ENCODE results near the gene NEAT1.

The NEAT1 gene

DNA sequence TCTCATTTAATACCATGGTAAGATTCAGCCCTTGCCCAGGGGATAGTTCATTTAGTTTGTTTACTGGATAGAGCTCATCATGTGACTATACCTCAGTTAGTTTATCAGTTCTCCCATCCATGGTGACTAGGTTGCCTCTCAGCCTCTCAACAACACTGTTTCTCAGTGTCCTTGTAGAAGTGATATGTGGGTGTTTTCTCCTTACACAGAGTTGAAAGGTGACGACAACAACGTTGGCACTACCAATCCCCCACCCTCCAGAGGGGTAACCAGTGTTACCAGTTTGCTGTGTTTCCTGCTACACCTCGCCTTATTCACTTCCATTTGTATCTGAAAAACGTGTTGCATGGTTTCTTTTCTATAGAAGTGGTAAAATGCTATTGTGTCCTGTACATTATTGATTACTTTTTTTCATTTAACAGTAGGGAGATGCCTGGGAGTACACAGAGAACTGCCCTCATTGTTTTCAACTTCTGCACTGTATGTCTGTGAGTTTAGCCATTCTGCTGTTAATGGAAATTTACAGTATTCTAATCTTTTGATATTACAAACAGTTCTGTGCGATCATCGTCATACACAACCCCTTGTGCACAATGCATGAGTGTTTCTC, 11.6 kb downstream of the NEAT1 start:
- no peak for DNase-seq (ENCODE audit: low spot score)

DNA sequence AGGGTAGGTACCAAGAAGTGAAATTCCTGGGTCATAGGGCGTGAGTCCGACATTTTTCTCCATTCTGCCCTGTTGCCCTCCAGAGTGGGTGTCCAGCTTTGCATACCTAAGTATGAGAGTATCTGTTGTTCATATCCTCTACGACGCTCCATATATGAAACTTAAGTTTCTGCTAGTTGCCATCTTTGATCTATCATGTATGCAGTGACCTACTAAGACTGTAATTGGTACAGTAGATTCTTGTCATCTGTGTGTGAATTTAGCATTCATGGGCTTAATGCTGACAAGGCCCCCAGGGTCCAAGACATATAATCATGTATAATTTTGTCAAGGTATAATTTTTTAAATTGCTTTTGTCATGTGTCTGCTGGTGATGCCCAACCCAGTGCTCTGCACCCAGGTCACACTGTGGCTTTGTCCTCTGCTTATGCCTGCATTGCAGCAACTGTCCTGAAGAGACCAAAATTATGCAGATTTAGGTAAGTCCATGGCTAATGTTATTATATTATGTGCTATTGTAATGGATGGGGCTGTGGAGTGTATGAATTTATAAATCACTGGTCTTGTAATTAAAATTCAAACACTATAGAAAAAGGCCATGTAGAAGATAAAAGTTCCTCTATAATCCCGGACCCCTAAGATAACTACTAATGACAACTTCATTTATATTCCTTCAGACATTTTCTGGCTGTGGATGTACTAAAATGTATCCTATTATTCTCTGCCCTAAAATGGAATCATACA, 12.2 kb downstream of the NEAT1 start:
- no peak for DNase-seq (ENCODE audit: low spot score)

DNA sequence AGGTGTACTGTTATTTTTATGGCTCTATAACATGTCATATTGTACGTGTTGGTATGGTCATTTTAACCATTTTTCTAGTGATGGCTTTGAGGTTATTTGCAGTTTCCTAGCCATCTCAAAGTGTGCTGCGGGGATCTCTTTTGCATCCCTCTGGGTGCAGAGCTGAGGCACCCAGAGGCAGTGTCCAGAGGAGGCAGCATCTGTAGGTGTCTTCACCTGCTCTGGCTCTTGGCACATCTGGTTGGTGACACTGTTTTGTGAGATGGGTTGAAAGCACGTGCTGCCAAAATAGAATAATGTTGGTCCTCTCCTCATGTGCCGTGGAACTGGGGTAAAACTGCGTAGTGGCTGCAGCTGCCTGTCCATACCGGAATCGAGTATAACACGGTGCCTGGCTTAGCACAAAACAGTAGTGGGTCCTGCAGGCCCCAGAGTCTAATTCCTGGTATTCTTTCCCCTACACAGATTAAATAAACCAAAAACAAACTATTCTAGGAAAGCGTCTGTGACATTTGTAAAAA, 12.9 kb downstream of the NEAT1 start:
- no peak for DNase-seq (ENCODE audit: low spot score)

DNA sequence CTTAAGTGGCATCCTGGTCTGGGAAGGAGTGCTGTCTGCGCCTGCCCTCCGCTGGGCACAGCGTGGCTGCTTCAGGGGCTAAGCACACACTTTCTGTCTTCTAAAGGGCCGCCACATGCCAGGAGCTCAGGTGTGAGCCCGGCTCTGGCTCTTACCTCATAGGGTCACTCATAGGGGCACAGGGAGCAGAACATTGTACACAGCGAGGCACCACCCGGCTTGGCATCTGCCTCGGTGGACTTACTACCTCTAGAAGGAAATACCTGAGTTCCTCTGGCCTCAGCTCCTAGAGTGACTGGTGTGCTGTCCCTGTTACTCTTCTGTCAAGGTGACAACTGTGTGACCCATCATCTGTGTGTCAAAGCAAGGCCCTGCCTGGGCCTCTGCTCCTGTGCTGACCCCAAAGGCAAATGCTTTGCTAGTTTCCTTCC, 13.4 kb downstream of the NEAT1 start:
- DNase-seq (ENCODE audit: low spot score) = no peak

DNA sequence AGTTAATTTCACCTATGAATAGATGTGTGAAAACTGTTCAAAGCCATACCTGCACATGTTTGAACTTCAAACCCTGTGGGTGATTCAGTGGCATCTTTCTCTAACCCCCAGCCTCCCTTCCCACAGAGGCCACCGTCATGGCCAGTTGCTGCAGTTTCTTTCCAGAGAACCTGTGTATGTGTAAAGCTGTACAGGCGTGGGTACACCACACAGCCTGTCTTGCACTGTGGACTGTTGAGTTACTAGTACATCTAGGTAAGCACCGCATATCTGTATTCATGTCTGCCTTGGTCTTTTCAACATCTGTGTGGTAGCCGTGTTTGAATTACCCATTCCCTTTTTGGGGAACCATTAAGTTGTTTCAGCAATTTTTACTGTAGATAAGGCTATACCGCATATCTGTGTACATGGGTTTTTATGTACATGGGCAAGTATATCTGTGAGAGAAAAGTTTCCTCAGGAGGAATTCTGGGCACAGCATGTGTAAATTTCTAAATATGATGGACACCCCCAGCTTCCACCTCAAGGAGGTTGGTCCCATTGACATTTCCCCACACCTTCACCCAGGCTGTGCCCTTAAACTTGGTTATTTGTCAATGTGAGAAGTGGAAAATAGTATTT, 13.9 kb downstream of the NEAT1 start:
- no peak for DNase-seq (ENCODE audit: low spot score)

DNA sequence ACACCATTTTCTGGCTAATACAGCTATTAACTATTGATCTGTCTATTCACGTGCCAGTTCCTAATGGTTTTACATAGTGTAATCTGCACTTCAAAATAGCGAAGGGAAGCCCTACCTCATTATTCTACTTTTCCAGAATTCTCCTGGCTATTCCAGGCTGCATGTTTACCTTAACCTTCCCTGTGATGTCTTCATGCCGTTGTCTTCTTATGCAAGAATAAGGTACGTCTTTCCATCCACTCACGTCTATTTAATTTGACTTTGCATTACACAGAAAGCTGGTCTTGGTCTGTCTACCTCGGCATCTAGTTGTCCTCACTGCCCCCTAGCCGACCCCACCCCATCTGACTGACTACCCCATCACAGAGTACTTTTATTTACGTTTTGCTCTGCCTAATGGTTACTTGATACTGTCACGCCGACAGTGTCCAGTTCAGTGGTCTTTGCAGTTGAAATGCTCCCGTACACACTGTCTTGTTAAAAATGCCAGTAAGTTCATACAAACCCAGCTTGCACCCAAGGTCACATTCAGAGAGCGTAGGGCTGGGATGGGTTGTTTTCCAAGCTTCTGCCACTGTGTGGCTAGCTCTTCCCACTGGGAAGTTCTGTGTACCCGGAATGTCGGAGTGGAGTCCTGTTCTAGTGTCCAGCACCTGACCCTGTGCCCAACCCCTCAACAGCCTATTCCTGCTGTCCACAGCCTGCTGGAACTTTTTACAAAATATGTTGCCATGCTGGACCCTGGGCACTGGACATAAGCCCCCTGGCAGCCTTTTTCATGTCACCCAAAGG, 15.0 kb downstream of the NEAT1 start:
- no peak for DNase-seq (ENCODE audit: low spot score)

DNA sequence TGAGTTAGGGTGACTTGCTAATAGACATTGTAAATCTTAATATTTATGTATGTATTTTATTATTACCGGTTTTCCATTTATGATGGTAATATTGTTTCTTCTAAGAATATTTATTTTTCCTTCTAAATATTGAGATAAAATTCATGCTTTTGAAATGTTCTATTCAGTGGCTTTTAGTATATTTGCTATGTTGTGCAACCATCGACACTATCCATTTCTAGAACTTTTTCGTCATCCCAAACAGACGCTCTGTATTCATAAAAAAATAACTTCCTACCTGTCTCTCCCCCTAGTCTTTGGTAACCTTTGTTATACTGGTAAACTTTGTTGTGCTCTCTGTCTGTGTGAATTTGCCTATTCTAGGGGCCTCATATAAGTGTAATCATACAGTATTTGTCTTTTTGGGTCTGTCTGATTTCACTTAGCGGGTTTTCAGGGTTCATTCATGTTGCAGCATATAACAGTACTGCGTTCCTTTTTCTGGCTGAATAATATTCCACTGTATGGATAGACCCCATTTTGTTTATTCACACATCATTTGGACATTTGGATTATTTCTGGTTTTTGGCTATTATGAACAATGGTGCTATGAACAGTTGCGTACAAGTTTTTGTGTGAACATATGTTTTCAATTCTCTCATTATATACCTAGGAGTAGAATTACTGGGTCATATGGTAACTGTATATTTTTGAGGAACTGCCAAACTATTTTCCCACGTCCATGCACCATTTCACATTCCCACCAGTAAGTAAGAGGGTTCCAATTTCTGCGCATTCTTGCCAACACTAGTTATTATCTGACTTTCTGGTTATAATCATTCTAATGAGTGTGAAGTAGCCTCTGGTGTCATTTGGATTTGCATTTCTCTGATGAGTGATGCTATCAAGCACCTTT, 15.9 kb downstream of the NEAT1 start:
- DNase-seq (ENCODE audit: low spot score) = no peak

DNA sequence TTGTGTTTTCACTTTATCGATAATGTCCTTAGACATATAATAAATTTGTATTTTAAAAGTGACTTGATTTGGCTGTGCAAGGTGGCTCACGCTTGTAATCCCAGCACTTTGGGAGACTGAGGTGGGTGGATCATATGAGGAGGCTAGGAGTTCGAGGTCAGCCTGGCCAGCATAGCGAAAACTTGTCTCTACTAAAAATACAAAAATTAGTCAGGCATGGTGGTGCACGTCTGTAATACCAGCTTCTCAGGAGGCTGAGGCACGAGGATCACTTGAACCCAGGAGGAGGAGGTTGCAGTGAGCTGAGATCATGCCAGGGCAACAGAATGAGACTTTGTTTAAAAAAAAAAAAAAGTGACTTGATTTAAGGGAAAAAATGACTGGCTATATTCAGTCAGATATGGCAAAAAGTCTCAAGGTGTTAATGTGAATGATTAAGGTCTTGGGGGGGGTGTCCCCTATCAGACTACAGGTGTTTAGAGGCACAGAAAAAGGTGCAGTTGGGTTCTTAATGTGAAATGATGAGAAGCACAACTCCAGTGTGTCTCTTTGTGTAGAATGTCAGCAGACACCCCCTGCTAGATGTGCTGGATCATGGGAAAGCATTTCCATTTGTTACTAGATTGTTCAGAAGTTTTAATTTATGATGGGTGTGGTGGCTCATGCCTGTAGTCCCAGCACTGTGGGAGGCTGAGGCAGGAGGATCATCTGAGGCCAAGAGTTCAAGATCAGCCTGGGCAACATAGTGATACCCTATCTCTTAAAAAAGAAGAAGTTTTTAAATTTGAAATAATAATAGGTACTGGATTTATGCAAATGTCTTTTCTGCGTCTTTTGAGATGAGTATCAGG, 17.0 kb downstream of the NEAT1 start:
- DNase-seq (ENCODE audit: low spot score) = no peak

DNA sequence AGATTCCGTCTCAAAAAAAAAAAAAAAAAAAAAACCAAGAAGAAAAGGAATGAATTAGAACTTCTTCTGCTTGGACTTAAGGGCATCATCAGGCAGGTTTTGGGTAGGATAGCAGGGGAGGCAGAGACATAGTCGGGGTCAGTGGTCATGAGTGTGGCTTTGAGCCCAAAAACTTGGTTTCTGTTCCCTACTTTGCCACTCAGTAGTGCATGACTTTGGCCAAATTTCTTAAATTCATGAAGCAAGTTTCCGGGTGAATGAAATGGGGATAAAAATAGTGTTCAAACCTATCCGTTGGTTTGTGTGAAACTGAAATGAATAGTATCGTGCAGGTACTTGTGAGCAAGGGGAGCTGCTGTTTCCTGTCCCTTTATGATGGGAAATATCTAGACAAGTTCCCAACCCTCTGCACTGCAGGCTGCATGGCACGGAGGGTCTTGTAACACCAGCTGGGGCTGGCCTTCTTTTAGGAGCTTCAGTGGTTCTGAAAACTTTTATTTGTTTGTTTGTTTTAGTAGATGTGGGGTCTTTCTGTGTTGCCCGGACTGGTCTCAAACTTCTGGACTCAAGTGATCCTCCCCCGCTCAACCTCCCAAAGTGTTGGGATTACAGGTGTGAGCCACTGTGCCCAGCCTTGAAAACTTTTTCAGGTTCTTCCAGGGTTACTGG, 18.4 kb downstream of the NEAT1 start:
- no peak for DNase-seq (ENCODE audit: low spot score)

DNA sequence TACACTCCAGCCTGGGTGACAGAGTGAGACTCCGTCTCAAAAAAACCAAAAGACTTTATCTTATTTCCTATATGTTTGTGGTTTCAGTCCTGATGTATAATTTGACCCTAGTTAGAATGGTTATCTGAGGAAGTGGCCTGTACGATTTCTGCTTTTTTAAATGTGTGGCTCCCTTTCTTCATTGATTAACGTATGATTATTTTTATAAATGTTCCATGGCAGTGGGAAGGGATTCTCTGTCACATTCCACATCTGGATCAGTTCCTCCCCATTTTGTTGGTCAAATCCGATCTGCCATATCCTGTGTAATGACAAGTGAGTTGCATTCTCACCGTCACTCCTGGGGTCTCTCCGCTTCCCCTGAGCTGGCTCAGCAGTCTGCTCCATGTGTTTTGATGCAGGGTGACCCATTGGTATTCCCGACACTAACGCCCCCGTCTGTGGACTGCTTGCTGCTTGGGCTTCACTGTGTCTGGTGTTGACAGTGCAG, 20.3 kb downstream of the NEAT1 start:
- DNase-seq (ENCODE audit: low spot score) = no peak

DNA sequence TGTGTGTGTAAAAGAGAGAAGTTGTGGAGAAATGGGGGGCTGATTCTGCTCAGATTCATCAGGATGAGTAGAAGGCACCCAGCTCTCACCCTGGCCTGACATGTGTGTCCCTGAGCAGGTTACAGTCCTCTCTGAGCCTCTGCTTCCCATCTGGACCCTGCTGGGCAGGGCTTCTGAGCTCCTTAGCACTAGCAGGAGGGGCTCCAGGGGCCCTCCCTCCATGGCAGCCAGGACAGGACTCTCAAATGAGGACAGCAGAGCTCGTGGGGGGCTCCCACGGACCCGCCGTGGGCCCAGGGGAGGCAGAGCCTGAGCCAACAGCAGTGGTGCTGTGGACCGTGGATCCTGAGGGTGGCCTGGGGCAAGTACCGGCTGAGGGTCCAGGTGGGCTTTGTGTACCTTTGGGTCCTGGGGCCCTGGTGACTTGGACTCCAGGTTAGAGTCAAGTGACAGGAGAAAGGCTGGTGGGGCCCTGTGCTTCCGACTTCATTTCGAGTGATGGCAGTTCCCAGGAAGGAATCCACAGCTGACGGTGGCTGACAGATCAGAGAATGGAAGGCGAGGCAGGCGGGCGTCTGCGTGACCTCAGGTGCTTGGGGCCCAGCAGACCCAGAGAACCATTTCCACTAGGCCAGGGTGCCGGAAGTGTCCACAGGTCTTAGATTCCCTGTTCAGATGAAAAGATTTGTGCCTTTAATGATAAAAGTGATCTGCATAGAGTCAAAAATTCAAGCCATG, 21.9 kb downstream of the NEAT1 start:
- DNase-seq (ENCODE audit: low spot score) = no peak

DNA sequence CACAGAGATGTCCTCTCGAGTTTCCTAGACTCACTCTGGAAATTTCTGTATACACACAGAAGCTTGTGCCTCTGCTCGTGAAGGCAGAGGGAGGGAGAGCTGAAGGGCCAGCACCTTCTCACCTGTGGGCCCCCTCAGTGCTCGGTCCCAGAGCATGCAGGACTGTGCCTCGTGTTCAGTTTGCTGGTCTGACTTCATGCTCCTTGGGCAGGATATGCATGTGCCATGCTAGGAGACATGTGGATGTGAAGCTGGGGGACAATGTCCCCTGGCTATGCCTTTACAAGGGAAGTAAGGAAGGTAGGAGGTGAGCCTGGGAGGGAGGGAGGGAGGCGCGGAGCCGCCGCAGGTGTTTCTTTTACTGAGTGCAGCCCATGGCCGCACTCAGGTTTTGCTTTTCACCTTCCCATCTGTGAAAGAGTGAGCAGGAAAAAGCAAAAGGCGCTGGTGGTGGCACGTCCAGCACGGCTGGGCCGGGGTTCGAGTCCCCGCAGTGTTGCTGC, 22.6 kb downstream of the NEAT1 start:
- no peak for DNase-seq (ENCODE audit: low spot score)

DNA sequence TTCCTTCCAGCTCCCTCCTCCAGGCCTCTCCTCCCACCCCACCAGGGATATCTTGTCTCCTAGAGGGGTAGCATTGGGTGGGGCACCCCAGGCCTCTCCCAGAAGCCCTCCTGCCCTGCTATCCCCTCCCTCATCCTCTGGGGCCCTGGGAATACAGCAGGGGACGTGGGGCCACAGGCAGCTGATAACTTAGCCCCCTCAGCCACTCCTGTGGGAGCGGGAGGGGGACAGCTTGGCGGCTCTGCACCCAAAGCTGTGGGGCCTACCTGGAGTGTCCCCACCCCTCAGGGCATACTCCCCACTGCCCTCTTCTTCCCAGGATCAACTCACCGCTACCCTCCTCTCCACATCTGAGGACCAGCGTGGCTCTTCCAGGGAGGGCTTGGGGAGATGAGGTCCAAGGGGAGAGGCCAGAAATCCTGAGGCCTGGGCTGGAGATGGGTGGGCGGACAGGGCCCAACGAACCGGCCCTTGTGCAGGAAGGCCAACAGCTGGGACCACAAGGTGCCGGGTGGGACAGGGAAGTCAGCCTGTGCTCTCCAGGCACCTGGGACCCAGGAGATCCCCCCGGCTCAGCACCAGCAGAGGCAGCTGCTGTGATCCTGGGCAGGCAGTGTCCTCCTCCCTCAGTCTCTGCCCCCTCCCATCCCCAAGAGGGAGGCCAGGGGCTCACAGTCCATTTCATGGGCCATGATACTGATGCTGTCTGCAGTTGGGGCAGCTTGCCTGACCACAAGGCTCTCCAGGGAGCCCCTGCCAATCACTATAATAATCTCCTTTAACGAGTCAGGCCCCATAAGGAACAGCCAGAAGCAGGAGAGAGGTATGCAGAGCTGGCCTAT, 23.2 kb downstream of the NEAT1 start:
- DNase-seq (ENCODE audit: low spot score) = no peak

DNA sequence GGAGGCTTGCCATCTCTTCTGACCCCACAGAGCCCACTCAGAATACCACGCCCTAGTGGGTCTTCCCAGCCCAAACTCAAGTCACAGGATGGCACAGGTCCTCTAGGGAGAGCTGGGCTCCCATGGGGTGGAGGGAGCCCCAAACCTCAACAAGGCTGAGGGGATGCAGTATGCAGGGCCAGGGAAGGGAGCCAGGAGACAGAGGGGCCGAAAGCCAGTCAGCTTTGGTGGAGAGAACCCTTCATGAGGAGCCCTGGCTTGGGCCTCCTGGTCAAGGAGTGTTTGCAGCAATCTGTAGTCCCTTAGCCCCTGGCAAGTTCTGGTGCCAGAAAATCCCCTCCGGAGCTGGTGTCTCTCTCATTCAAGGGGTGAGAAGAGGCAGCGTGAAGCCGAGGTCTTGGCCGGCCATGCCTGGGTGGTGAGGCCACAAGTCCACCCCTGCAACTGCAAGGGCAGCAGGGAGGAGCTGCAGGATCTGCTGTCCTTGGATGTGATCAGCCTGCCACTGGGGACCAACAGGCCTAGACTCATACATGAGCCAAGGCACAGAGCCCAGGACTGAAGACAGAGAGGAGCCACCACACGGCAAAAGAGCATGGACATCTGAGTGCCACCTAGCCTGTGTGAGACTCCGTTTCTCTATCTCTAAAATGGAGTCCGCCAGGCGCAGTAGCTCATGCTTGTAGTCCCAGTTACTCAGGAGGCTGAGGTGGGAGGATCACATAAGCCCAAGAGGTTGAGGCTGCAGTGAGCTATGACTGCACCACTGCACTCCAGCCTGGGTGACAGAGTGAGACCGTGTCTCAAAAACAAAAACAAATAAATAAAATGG, 24.1 kb downstream of the NEAT1 start:
- DNase-seq (ENCODE audit: low spot score) = no peak

DNA sequence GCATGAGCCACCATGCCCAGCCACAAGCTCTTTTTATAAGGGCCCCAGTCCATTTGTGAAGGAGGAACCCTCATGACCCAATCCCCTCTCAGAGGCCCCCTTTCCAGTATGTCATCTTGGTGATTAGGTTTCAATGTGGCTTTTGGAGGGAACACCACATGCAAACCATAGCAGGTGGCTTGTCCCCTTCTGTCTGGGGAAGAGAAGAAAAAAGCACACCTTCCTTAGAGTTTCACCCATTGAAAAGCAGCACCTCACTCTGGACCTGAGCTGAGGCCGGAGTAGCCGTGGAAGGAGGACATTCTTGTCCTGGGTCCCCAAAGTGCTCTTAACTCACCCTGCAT, 25.4 kb downstream of the NEAT1 start:
- DNase-seq (ENCODE audit: low spot score) = no peak

DNA sequence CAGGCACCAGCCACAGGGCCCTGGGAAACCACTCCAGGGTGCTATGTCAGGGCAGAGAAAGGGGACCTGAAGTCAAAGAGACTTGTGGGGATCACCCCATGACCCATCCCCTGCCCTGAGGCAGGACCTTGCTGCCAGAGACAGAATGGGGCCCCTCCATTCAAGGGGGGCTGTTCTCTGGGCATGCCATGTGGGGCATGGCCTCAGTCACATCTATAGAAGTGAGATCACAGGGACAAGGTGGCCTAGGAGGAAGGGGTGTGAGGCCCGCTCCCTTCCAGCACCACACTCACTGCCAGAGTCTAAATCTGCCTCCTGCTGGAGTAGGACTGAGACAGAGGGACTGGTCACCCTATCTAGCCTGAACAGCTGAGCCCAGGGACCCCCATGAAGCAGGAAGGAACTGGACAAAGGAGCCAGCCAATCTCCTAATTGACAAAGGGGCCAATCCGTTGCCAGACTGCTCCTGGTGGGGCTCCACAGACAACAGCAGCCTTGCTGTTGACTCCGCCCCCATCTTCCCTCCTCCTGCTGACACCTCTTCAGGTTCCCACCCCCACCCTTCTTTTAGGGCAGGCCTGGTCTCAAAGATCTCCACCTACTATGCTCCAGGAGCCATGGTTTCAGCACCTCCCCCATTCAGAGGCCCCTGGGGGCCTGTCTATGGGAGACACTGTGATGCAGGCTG, 26.0 kb downstream of the NEAT1 start:
- DNase-seq (ENCODE audit: low spot score) = no peak
